ENCODE data around the gene CFAP46.

Gene CFAP46

DNA sequence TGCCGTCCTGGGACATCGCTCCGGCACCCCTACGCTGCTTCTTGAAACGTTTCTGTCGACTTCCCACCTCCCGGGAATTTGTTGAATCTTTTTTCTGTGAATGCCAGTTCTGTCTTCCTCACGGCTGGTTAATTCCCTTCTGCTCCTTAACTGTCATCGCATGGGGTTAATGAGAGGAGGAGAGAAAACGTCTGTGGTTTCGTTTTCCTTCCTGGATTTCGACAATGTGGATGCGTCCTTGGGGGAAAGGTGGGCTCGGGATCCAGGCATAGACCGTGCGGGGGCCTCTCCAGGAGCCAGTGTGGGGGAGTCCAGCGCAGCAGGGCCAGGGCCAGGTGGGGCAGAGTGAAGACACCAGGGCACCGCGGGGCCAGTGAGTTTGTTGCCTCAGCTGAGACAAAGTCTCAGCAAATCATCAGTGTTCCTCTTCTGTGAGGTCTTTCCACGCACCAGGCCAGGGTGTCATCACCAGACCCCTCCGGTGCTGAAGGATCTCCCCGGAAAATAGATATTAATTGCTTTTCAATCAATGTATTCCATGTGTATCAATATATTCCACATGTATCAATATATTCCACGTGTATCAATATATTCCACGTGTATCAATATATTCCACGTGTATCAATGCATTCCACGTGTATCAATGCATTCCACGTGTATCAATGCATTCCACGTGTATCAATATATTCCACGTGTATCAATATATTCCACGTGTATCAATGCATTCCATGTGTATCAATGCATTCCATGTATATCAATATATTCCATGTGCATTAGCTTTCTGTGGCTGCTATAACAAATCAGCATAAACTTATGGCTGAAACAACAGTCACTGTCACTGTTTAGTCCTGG is 33.7 kb upstream of the CFAP46 start:
- Histone ChIP-seq H3K9me3 (ENCODE audit: control insufficient read depth, low read length) (no peaks in the 10 kb centered on the region), H3K9ac (ENCODE audit: low read length) (no peak overlapping the region), H3K4me3 (ENCODE audit: low read length) (no peak overlapping the region), H3K4me1 (ENCODE audit: control insufficient read depth, insufficient read depth, low read length) (peaks cover 3% of the 10 kb centered on the region), H3K27me3 (ENCODE audit: control insufficient read depth, insufficient read depth, low read length) (peaks cover 43% of the 10 kb centered on the region), H3K36me3 (ENCODE audit: control insufficient read depth, insufficient read depth, low read length) (no peaks in the 10 kb centered on the region)

DNA sequence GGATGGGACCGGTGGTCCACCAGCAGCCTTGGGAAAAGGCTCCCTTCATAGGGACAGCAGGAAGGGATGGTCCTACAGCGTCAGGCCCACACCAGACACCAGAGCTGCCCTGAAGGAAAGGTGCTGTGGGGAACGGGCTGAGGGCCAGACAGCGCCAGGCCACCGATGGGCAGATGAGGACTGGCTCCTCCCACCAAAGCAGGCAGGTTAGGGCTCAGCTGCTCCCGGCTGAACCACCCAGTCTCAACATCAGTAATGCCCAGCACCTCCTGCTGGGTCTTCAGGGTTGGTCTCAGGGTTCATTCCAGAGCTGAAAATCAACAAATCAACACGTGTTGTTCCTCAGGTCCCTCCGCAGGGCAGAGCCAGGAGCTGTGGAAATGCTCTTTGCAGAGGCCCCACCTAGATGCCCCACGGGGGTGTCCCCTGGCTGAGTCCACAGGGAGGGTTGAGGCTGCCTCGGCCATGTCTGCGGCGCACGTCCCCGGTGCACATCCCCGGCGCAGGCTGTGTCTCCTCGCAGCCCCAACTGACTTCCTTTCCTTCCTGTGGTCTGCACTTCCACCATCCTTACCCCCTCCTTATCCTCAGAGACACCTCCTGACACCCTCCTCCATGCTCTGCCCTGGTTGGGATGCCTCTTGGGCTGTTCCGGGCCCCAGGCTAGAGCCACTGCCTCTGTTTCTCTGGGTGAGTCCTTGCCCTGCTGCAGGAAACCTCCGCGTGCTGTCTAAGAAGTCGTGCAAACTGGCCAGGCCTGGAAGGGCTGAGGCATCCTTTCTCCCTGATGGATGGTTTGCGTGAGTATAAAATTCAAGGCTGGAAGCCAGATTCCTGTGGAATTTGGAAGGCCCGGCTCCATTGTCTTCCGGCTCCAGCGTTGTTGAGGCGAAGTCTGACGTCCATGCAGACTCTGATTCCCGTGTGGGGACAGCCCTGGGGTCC is 32.8 kb upstream of the CFAP46 start:
- Histone ChIP-seq H3K27me3 (ENCODE audit: control insufficient read depth, insufficient read depth, low read length) (peaks cover 42% of the 10 kb centered on the region), H3K4me1 (ENCODE audit: control insufficient read depth, insufficient read depth, low read length) (no peaks in the 10 kb centered on the region), H3K9ac (ENCODE audit: low read length) (no peak overlapping the region), H3K4me3 (ENCODE audit: low read length) (no peak overlapping the region), H3K36me3 (ENCODE audit: control insufficient read depth, insufficient read depth, low read length) (no peaks in the 10 kb centered on the region), H3K9me3 (ENCODE audit: control insufficient read depth, low read length) (no peaks in the 10 kb centered on the region)

DNA sequence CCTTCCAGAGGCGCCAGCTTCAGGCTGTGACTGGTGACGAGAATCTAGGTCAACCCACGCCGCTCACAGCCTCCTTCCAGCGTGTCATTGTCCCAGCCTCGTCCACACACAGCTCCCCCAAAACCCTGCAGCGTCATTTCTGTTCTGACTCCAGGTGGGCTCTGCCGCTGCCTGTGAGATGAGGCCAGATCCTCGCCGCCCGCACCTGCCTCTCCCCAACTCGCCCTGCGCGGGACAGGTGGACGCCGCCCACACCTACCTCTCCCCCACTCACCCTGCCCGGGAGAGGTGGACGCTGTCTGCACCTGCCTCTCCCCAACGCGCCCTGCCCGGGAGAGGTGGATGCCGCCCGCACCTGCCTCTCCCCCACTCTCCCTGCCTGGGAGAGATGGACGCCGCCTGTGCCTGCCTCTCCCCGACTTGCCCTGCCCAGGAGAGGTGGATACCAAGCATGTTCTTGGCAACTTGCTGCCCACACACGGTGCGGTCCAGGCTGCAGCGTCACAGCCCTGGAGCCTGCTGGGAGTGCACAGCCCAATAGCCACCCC is 32.0 kb upstream of the CFAP46 start:
- H3K9me3 ChIP-seq (ENCODE audit: control insufficient read depth, low read length), result no peaks in the 10 kb centered on the region
- H3K27me3 ChIP-seq (ENCODE audit: control insufficient read depth, insufficient read depth, low read length), result peaks cover 42% of the 10 kb centered on the region
- H3K4me1 ChIP-seq (ENCODE audit: control insufficient read depth, insufficient read depth, low read length), result no peaks in the 10 kb centered on the region
- no peak overlapping the region for H3K4me3 ChIP-seq (ENCODE audit: low read length)
- H3K36me3 ChIP-seq (ENCODE audit: control insufficient read depth, insufficient read depth, low read length), result no peaks in the 10 kb centered on the region
- H3K9ac ChIP-seq (ENCODE audit: low read length), result no peak overlapping the region

DNA sequence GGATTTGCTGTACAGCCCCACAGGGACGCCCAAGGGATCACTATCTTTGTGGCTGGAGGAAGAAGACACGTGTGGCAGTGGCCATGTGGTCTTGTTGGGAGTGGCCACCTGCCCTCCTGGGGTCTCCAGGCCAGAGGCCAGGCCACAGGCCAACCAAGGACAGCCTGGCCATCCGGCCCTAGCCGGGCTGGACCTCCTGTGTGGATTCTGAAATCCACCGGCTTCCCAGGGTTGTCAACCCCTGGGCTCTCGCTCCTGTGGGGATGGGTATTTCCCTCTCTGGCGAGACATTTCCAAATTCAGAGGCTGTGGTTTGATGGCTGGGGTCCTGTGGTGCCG is 31.5 kb upstream of the CFAP46 start:
- Histone ChIP-seq H3K36me3 (ENCODE audit: control insufficient read depth, insufficient read depth, low read length) (no peaks in the 10 kb centered on the region), H3K27me3 (ENCODE audit: control insufficient read depth, insufficient read depth, low read length) (peaks cover 42% of the 10 kb centered on the region), H3K4me3 (ENCODE audit: low read length) (no peak overlapping the region), H3K9me3 (ENCODE audit: control insufficient read depth, low read length) (no peaks in the 10 kb centered on the region), H3K4me1 (ENCODE audit: control insufficient read depth, insufficient read depth, low read length) (no peaks in the 10 kb centered on the region), H3K9ac (ENCODE audit: low read length) (no peak overlapping the region)

DNA sequence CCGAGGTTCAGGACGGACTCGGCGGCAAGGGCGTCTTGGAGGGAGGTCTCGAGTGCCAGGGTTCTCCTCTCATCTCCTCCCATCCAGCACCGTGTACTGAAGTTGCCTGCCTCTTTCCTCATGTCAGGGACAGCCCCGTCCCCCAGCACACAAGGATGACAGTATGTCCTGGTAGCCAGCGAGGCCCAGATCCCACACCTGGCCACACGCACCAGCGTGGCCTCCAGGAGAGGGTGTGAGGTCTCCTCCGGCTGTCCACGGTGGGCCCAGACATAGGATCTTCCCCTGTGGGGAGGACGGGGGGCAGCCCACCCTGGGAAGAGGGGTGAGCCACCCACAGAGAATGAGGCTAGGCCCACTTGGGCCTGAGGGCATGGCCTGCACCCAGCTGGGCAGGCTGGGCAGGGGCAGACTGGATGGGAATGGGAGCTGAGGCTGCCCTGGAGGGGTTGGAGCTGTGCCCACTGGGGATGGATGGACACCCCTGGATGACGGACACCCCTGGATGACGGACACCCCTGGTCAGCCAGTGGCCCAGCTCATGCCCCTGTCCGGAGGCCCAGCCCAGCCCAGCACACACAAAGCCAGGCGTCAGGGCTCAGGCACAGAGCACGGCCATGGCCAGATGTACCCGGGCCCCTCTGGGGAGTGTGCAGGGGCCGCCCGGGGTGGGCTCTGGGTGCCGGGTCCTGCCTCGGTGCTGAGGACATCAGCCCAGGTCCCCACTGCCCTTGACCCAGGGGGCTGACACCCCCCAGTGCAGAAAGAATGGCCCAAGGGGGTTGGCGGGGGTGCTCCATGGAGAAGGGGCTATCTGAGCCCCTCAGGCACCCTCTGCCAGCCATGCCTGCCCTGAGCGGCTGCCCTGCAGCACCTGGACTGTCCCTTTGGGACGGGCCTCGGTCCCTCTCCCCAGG is 30.9 kb upstream of the CFAP46 start:
- Histone ChIP-seq H3K36me3 (ENCODE audit: control insufficient read depth, insufficient read depth, low read length) (no peaks in the 10 kb centered on the region), H3K4me3 (ENCODE audit: low read length) (no peak overlapping the region), H3K9me3 (ENCODE audit: control insufficient read depth, low read length) (no peaks in the 10 kb centered on the region), H3K9ac (ENCODE audit: low read length) (no peak overlapping the region), H3K4me1 (ENCODE audit: control insufficient read depth, insufficient read depth, low read length) (no peaks in the 10 kb centered on the region), H3K27me3 (ENCODE audit: control insufficient read depth, insufficient read depth, low read length) (peaks cover 42% of the 10 kb centered on the region)

DNA sequence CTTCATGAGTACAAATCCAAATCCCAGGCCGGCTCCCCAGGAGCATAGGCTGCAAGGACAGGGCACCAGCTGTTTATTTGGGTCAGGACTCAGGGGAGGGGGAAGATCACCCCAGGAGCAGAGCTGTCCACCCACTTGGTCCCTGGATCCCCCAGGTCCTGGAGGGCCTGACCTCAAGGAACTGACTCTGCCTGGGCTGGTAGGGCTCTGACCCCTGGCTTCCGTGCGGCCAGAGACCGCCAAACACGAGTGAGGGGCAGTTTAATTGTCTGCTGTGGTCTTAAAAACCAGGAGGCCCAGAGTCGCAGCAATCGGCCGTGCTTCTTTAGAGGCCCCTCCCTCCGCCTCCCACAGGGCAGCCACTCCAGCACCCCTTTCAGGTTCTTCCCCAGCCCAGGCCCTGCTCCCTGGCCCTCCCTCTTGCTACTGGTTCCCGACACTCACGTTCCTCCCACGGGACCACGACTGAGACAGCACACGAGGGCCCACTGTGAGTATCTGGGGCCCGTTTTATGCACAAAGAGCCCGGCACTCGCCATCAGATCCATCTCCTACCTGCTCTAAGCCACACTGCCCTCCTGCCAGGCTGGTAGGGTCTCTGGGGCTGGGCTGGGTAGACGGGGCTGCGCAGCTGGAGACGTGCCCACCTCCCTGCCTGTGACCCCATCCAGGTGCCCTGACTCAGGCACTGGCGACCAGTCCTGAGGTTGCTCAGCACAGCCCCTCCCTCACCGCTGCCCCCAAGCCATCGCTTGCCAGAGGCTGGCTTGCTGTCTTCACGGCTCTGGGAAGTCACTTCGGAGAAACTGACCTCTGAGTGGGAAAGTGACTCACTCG is 30.0 kb upstream of the CFAP46 start:
- Histone ChIP-seq H3K9ac (ENCODE audit: low read length) (no peak overlapping the region), H3K9me3 (ENCODE audit: control insufficient read depth, low read length) (no peaks in the 10 kb centered on the region), H3K27me3 (ENCODE audit: control insufficient read depth, insufficient read depth, low read length) (peaks cover 42% of the 10 kb centered on the region)

DNA sequence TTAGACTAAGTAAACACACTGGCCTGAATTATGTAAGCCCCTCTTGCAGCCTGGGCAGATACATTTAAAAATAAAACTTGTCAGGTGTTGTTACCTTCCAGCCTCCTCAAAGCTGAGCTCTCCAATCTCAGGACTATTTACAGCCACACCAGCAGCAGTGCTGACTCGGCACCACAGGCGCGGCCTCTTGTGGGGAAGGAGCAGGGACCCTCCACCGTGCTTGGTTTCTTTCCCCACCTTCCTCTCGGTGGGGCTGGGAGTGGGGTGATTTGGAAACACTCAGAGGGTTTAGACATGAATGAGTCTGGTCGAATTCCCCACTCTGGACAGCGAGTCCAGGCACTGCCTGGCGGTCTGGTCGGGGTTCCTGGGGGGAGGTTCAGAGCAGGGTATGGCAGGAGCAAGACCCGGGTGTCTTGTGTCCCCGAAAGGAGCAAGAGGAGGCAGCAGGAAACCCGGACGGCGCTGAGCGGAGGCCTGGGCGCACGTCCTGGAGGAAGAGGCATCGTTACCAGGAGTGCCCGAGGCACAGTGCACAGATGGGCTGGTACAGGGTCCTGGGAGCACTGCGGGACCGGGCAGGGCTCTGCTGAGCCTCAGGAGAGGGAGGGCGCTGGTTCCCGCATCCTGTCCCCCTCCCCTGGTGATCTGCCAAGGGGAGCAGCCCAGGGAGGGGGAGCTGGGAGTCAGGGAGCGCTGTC is 29.2 kb upstream of the CFAP46 start:
- Histone ChIP-seq H3K27me3 (ENCODE audit: control insufficient read depth, insufficient read depth, low read length) (peaks cover 38% of the 10 kb centered on the region), H3K4me1 (ENCODE audit: control insufficient read depth, insufficient read depth, low read length) (peaks cover 8% of the 10 kb centered on the region), H3K36me3 (ENCODE audit: control insufficient read depth, insufficient read depth, low read length) (no peaks in the 10 kb centered on the region), H3K9me3 (ENCODE audit: control insufficient read depth, low read length) (no peaks in the 10 kb centered on the region), H3K4me3 (ENCODE audit: low read length) (no peak overlapping the region), H3K9ac (ENCODE audit: low read length) (no peak overlapping the region)

More for the DNA sequence above, 30.0 kb upstream of the CFAP46 start:
- Histone ChIP-seq H3K4me3 (ENCODE audit: low read length) (no peak overlapping the region), H3K36me3 (ENCODE audit: control insufficient read depth, insufficient read depth, low read length) (no peaks in the 10 kb centered on the region), H3K4me1 (ENCODE audit: control insufficient read depth, insufficient read depth, low read length) (peaks cover 5% of the 10 kb centered on the region)

DNA sequence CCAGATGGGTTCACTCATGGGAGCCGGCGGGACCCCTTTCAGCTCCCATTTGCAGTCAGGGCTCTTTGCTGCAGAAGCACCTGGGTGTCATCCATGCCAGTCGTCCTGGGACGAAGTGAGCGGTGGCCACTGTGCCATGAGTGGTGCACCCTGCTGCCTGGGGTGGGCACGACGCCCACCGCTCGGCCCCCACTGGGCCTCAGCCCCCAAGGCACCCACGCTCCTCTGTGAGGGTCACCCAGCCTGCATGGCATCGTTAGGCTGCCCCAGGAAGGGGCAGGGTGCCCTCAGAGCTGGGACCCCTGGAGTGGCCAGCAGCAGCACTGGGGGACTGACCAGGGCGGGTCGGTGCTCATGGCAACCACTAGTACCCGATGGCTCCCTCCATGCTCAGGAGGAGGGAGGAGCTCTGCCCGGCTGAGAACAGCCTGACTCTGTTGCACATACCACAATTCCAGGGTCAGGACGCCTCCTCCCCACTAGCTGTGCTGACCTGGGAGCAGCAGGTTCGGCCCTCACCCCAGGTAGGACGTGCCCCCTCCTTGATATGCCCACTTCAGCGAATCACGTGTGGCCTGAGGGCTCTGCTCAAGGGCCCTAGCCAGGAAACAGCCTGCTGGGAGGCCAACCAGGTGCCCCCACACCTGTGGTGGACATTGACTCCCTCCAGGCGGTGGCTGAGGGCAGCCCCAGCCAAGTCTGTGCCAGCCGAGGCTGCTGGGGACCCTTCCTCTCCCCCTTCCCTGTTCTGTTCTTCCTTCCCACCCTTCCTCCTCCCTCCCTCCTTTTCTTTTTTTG is 28.5 kb upstream of the CFAP46 start:
- Histone ChIP-seq H3K27me3 (ENCODE audit: control insufficient read depth, insufficient read depth, low read length) (peaks cover 38% of the 10 kb centered on the region), H3K9ac (ENCODE audit: low read length) (no peak overlapping the region), H3K4me1 (ENCODE audit: control insufficient read depth, insufficient read depth, low read length) (peaks cover 8% of the 10 kb centered on the region), H3K4me3 (ENCODE audit: low read length) (no peak overlapping the region), H3K9me3 (ENCODE audit: control insufficient read depth, low read length) (no peaks in the 10 kb centered on the region), H3K36me3 (ENCODE audit: control insufficient read depth, insufficient read depth, low read length) (no peaks in the 10 kb centered on the region)

DNA sequence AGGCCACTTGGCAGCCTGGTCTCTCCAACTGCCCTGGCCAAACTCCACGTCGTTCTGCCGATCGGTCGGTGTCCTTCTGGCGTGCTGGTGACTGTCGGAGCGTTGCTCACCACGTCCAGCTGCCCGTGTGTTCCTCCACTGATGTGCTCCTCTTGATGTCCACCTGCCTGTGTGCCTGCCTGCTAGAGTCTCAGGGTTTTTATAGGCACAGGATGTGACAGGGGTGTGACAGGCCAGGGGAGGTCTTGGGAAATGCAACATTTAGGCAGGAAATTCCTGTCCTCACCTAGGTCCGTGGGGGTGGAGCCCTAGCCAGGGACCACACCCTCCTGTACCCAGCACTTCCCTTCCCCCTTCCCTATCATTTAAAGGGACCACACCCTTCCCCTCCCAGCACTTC is 25.2 kb upstream of the CFAP46 start:
- H3K4me3 ChIP-seq (ENCODE audit: low read length), result no peak overlapping the region
- peaks cover 15% of the 10 kb centered on the region for H3K27me3 ChIP-seq (ENCODE audit: control insufficient read depth, insufficient read depth, low read length)
- H3K36me3 ChIP-seq (ENCODE audit: control insufficient read depth, insufficient read depth, low read length), result no peaks in the 10 kb centered on the region
- H3K4me1 ChIP-seq (ENCODE audit: control insufficient read depth, insufficient read depth, low read length), result peaks cover 13% of the 10 kb centered on the region
- no peaks in the 10 kb centered on the region for H3K9me3 ChIP-seq (ENCODE audit: control insufficient read depth, low read length)
- no peak overlapping the region for H3K9ac ChIP-seq (ENCODE audit: low read length)
